Smooth muscle cell of the coronary artery (primary cell): Measurements from ENCODE around the gene ALKBH5. TPM values are rescaled to one million over a fixed set of nuclear protein-coding genes. Genes with fewer than 3 reads are reported as not detected.

Experiments used
- total RNA-seq: library from RNA; depleted of rRNA; stranded (reverse); fragments of >200 nt; gene quantifications from 2 replicates; pipeline ENCODE4 v1.2.3, GENCODE V29; 2014; ENCODE audit warnings: low replicate concordance

Gene ALKBH5
- 99.0 and 115 TPM in 2 replicates for total RNA-seq

DNA sequence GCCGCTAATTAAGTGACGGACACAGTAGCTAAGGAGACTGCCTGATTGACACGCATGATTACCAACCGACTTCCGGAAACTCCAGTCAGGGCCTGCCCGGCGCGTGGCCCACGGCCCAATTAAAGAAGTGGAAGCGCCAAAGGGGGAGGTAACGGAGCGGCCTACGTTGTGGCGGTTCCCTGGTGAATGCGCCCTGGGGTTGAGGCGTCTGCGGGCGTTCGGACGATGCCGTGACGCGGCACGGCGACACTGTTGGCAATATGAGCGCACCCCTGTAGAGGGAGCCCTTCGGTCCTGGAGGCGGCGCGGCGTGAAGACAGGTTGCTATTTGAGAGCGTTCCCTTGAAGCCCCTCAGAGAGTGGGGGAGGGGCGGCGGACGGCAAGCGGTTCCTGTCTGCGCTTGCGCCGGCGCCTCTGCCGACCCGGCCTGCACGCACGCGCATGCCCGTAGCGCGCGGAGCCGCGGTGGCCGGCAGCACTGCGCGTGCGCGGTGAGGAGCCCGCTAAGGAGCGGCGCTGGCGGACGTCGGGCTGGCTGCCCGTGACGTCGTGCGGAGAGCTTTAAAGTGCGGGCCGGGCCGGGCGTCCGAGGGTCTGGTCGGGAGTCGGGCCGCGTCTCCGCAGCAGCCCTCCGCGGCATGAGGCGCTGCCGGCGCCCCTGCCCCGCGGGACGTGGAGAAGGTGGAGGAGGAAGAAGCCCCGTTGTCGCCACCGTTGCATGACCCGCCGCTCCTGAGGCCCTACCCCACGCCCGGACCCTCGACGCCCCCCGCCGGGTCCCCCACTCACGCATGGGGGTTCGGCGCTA lies at the start of gene ALKBH5:
Gene ALKBH5, plus strand, starts transcription at position 495 of the 809 bp plus-strand sequence. CDS start 416 bp downstream, outside the sequence.

DNA sequence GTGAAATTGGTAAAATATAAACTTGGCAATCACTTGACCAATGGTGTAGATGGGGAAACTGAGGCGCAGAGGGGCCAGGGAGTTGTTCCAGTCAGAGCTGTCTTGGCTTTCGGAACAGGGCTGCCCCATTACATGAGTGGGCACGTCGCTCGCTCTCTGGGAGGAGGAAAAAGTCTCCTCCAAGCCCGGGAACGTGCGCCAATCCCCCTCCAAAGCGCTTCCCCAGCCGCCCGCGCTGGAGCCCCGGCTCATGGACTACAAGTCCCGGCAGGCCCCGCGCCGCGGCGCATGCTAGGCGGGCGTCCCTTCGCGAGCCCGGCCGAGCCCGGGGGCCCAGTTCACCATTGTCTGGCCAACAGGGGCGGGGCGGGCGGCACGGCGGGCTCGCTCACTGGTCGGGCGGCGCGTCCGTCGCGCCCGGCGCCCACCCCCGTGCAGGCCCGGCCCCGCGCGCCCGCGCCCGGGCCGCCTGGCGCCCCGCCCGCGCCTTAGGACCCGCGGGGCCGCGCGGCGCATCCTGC lies 41.6 kb downstream of the ALKBH5 start, which contains the start of gene LLGL1:
Gene LLGL1, plus strand, starts transcription at position 515 of the 521 bp plus-strand sequence. CDS start 48 bp downstream, outside the sequence.

DNA sequence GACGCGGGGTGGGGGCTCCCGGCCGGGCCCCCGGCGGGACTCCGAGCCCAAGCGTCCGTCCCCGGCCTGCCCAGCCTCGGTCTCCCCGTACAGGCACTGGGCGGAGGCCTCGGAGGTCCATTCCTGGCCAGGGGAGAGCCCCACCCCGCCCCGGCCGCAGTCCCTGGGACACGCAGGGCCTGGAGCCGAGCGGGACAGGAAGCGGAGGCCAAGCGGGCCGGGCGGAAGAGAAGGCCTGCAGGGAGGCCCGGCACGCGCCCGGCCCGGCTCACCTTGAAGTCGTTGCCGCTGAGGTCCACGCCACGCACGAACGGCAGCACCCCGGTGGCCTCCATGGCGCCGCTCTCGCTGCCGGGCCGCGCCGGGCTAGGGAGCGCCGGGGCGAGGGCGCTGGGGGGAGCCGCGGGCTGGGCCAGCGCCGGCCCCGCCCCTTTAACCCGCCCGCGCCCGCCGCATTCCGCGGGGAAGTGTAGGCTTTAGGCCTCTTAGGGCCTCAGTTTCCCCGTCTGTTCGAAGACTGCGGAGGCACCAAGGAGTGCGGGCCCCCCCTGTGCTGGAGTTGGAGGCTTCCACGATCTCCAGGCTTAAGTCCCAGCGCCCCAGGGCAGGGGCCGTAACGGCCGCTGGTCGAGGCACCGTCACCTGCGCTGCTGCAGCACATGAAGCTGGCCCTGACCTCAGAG lies 74.9 kb downstream of the ALKBH5 start, which contains the start of gene FLII:
Gene FLII, minus strand, starts transcription at position 383 of the 683 bp plus-strand sequence. Its CDS starts 48 bp downstream, at position 335.

Other genes starting within 250 kb of the ALKBH5 start
- 26.7 and 30.3 TPM in 2 replicates for gene TOM1L2, start 211.4 kb upstream of the ALKBH5 start, total RNA-seq
- gene DRC3, start 211.0 kb upstream of the ALKBH5 start, total RNA-seq = 0.83 and 3.0 TPM in 2 replicates
- gene ATPAF2, start 144.7 kb upstream of the ALKBH5 start, total RNA-seq = 15.8 and 16.5 TPM in 2 replicates
- 4.2 and 8.9 TPM in 2 replicates for gene GID4, start 144.4 kb upstream of the ALKBH5 start, total RNA-seq
- gene DRG2, start 95.9 kb upstream of the ALKBH5 start, total RNA-seq = 31.0 and 35.0 TPM in 2 replicates
- gene MYO15A, start 75.1 kb upstream of the ALKBH5 start, total RNA-seq = 0.53 and 1.6 TPM in 2 replicates
- 33.6 and 36.9 TPM in 2 replicates for gene LLGL1, start 41.8 kb downstream of the ALKBH5 start, total RNA-seq
- gene FLII, start 74.9 kb downstream of the ALKBH5 start, total RNA-seq = 357 and 597 TPM in 2 replicates
- 12.4 and 14.9 TPM in 2 replicates for gene MIEF2, start 76.8 kb downstream of the ALKBH5 start, total RNA-seq
- gene TOP3A, start 131.2 kb downstream of the ALKBH5 start, total RNA-seq = 12.9 and 15.2 TPM in 2 replicates
- 10.6 and 11.6 TPM in 2 replicates for gene SMCR8, start 131.5 kb downstream of the ALKBH5 start, total RNA-seq
- gene SHMT1, start 179.7 kb downstream of the ALKBH5 start, total RNA-seq = 3.9 and 12.6 TPM in 2 replicates
- not detected in 2 replicates for gene EVPLL, start 193.9 kb downstream of the ALKBH5 start, total RNA-seq